GM18526 (cell line): ENCODE data around the gene DNAJC7.

Source experiments
- POLR2A ChIP-seq: IDR thresholded peaks from 3 replicates; pipeline ENCODE4 v1.6.1; 2011; ENCODE audit not compliant: insufficient read length; ENCODE audit errors: extremely low read depth

The DNAJC7 gene, protein sequence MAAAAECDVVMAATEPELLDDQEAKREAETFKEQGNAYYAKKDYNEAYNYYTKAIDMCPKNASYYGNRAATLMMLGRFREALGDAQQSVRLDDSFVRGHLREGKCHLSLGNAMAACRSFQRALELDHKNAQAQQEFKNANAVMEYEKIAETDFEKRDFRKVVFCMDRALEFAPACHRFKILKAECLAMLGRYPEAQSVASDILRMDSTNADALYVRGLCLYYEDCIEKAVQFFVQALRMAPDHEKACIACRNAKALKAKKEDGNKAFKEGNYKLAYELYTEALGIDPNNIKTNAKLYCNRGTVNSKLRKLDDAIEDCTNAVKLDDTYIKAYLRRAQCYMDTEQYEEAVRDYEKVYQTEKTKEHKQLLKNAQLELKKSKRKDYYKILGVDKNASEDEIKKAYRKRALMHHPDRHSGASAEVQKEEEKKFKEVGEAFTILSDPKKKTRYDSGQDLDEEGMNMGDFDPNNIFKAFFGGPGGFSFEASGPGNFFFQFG

DNA sequence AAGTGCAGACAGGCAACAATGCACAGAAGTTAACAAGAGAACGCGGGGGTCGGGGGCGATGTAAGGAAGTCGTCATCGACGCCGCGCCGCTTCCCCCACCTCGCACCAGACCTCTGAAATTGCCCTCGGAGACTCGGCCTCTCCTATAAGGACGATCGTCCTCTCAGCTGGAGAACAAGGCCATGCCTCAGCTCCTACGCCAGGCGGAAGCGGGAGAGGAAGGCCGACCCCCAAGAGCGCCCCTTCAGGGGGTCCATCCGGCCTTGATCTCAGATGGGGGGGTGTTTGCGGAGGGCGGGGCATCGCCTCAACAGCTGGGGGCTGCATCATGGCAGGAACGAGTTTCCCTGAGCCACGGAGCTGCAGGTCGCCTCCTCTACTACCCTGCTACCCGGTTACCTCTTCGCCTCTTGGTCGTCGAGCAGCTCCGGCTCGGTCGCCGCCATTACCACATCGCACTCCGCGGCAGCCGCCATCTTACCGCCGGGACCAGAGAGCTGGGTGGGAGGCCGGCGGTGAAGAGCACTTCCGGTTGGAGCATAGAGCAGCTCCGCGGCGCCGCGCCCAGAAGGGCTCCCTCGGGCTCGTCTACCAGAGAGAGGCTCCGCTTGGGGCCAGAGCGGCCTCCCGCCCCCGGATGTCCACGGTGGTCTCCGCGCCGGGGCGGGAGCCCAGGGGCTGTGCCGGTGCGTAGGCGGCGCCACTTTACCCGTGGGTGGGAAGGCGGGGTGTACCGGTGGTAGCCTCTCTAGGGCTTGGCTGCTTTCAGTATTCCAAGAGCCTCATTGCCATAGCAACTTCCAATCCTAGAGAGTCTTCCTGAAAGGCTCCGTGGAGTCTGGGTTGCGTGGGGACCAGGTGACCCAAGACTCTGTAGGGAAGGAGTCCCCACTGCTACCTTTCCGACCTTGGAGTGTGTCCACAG, at the start of gene DNAJC7:
Gene DNAJC7 (minus strand): TSS at position 499 of the 925 bp plus-strand sequence. CDS start 23 bp downstream, at position 476.
- peak; percentile 76 for TF ChIP-seq POLR2A

DNA sequence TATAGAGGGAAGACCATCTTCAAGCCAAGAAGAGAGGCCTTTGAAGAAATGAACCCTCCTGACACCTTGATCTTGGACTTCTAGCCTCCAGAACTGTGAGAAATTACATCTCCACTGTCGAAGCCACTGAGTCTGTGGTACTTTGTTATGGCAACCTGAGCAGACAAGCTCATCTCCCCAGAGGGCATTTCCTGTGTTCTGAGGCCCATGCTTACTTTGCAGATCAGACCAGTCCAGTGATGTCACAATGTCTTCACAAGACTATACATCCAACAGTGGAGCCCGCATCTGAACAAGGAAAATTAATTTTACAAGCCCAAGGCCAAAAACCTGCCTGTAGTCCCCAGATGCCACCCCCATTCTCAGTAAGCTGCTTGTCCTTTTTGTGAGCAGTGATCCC, 48.0 kb upstream of the DNAJC7 start:
- no peak for TF ChIP-seq POLR2A

DNA sequence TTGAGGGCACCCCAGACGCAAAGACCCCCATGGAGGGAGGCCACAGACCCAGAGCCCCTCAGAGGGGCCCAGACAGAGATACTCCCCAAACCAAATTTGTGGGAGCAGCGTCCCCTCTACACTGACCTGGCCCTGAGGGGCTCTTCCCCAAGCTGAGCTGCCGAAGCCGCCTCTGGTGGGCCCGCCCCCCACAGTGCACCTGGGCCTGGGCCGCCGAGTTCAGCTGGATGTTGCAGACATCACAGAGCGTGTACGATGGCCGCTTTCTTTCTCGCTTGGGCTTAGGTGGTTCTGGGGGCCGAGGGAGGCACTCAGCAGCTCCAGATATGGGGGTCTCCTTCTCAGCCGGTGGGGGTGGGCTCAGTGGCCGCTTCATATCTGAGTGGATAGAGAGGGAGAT, 45.4 kb upstream of the DNAJC7 start:
- no peak for TF ChIP-seq POLR2A

DNA sequence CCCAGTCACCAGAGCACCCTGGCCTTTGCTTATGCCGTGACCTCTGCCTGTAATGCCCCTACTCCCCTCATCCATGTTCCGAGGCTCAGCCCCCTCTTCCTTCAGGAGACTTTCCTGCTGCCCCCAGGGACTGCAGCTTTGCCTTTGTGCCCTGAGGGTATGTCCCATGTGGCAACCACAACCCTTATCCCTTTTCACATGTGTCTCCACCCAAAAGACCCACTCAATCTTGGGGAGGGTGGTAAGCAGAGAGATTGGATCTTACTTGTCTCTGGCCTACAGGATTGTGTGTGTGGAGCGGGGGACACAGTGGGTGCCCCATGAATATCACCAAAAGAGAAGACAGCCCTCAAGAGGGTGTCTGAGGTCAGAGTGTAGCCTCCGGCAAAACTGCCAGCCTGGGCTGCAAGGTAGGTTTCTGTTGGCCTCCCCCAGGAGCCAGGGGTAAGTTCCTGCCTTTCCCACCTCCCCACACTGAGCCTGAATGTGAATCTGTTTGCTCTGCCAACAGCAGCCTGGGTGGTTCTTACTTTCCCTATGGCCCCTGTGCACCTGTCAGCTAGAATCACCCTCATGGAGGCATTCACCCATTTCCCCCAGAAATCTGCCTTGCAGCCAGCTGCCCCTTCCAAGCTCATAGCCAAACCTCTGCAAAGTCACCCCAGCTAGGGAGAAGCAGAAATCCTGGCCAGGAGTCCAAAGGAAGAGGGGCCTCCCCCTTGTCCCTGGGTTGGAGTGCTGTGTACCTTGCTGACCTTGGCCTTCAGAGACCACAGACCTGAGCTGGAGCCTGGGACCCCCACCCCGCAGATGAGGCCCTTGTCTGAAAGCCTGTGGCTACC, 44.6 kb upstream of the DNAJC7 start:
- no peak for TF ChIP-seq POLR2A

DNA sequence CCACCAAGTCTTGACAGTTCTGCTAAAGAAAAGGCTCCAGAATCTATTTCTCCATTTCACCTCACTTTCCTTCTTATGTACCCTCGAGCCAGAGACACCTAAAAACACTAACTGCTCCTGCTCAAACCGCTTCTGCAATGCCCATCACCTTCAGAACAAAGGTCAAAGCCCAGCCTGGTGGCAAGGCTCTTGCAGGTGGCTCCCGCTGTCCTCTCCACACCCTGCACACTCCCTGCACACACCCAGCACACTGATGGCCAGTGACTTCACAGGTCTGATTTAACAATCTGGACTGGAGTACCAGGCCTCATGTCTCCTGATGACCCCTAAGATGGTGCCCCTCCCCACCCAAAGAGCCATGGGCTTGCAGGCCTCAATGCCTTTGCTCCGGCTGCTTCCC, 43.0 kb upstream of the DNAJC7 start:
- no peak for TF ChIP-seq POLR2A

DNA sequence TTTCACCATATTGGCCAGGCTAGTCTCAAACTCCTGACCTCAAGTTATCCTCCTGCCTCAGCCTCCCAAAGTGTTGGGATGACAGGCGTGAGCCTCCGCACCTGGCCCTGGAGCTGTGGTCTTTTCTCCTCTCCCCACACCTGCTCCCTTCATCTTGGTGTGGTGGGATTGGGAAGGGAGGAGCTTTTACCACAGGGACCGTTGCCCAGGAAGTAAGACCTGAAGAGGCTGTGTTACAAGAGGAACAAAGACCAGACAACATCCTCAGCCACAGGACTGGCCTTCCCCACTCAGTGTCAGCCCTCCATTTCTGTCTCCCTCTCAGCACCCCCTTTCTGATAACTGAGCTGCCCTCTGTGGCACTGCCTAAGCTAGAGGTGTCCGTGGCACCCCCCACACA, 42.6 kb upstream of the DNAJC7 start:
- TF ChIP-seq POLR2A, result no peak

DNA sequence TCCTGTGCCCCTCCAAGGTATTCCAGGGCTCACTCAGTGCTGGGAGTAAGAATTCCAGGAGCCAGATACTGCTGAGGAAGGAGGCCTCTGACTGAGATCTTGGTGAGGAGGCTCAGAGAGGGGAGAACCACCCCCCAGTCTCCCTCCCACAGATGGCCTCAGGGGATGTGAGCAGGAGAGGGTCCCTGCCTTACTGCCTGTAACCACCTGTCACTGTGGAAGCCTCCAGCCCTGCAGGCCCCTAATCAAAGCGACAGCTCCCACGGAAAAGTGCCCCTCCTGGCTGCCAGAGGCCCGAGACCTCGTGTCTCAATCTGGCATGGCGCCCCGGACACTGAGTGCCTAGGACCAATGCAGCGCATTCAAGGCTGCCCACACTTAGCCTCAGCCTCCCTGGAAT, 40.8 kb upstream of the DNAJC7 start:
- TF ChIP-seq POLR2A, result no peak

DNA sequence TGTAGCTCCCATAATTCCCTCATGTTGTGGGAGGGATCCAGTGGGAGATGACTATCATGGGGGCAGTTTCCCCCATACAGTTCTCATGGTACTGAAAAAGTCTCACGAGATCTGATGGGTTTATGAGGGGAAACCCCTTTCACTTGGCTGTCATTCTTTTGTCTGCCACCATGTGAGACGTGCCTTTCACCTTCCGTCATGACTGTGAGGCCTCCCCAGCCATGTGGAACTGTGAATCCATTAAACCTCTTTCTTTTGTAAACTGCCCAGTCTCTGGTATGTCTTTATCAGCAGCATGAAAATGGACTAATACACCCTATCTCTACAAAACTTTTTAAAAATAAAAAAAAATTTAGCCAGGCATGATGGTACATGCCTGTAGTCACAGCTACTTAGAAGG, 39.4 kb upstream of the DNAJC7 start:
- no peak for TF ChIP-seq POLR2A

DNA sequence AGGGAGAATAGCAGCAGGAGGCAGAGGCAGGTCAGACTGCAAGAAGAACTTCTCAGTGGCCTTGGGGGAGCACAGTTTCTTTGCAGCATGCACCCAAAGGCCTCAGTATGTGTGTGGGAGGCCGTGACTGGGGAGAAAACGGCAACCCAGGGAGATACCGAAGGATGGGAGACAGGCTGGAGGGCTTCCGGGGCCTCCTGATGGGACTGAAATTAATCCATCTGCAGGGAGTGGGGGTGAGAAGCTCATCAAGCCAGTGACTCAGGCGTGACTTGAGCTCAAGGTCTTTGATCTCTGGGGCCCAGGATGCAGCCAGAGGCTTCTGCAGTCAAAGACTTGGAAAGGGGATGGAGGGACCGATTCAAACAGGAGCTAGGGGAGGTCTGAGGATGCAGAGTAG, 38.3 kb upstream of the DNAJC7 start:
- TF ChIP-seq POLR2A, result no peak

DNA sequence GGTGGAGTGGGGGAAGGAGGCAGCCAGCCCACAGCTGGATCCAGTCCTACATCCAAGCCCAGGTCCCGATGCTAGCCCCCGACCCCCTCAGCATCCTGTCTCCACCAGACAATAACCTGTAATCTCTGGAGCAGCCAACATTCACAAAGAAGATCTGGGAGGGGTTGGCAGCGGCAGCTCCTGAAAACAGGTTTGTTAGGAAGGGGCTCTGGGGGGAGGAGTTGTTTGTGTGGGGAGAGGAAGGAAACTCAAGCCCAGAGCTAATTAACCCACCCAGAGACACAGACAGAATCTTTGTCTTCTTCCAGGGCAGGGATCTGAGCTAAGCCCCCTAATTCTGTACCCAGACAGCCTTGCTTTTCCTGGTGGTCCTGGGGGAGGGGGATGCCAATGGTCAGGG, 37.8 kb upstream of the DNAJC7 start:
- TF ChIP-seq POLR2A, result no peak

DNA sequence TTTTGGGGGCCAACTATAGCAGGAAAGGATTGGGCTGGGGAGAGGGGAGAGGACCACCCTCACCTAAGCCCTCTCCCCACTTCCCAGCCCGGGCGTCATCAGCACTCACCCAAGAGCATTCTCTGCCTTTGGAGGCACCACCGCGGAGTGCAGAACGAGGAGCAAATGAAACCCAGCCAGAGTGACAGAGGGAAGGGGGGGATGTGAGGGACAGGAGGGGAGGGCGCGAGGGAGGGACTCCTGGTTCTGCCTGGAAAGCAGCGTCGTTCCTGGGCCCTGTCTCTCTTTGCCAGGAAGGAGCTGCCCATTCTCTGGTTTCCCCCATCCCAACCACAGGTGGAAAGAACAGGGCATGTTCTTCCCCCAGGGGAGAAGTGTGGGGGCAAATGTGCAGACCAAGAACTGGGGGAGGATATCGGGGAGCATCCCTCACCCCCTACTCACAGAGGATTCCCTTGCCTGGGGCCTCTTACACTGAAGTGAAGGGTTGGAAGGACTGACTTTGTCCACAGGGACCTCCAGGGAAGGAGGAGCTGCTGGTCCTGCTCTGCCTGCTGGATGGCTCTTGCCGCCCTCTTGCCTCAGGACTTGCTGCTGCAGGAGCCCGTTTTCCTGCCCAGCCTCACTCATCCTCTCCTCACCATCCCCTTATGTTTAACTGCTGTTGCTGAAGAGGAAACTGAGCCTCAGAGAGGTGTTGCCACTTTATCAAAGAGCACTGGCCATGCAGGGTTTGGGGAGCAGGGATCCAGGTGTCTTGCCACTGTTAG, 36.7 kb upstream of the DNAJC7 start:
- no peak for TF ChIP-seq POLR2A

DNA sequence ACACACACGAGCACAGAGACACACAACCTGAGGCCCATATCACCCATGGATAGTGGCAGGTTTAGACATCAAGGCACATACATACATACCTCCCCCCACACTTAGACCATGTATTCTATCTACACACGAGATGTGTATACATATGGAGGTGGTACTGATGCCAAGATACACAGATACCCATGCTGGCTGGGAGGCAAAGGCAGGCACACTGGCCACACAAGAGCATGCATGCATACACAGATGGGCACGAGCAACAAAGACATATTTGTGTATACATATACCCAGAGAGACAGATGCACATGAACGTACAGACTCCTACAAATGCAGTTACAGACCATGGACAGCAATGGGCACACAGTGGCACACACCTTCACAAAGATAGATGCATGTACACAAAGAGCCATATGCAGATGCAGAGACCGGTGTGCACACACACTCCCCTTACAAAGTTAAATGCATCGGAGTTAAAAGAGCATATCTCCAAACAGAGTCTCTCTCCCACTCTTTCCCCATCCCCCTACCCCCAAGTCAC, 35.2 kb upstream of the DNAJC7 start:
- no peak for TF ChIP-seq POLR2A

DNA sequence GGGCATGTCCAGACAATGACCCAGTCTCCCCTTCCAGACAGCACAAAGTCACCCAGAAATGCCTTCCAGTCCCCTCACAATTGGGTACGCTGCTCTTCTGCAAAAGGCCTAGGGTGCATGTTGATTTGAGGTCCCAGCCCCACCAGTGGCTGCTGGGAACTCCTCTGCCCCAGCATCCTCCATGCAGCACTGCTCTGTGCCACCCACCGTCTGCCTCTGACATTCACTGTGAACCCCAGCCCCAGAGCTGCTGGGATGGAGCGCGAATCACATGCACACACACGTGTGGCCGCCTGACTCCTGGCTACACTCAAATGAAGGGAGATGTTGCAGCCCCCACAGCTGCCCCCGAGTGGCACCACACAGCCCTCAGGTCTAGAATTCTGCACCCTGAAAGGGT, 34.4 kb upstream of the DNAJC7 start:
- no peak for TF ChIP-seq POLR2A

DNA sequence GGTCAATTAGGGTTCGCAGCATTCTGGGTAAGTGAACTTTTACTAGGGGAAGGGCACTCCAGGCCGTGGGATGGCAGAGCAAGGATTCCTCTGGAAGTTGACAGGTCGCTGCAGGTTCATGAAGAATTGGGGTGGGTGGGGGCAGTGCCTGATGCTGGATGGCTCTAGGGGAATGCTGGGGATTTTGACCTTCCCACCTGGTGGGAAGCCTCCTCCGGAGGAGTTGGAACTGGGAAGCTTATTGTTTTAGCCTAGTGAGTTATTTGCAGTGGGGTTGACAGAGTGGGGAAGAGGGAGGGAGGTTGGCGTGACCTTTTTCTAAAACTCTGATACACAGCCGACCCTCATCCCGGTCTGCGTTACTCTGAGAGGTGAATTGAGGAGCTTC, 33.8 kb upstream of the DNAJC7 start:
- no peak for TF ChIP-seq POLR2A
